ENCODE measurements around the gene PON1.

Gene PON1

GRCh38 chr7:95317546-95317945, 6.8 kb downstream of the PON1 start:
- no peak for DNase-seq (ENCODE audit: low read depth)

DNA sequence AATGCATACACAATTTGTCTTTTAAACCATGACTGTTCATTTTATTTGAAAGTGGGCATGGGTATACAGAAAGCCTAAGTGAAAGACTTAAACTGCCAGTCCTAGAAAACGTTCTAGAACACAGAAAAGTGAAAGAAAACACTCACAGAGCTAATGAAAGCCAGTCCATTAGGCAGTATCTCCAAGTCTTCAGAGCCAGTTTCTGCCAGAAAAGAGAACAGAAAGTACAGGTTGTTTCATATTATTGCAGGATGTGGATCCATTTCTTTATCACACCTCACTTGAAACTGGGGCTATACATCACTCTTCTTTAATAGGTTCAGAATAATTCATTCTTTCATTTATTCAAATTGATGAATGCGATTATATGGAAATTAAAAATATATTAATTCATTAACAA, 7.7 kb downstream of the PON1 start:
- no peak for DNase-seq (ENCODE audit: low read depth)

DNA sequence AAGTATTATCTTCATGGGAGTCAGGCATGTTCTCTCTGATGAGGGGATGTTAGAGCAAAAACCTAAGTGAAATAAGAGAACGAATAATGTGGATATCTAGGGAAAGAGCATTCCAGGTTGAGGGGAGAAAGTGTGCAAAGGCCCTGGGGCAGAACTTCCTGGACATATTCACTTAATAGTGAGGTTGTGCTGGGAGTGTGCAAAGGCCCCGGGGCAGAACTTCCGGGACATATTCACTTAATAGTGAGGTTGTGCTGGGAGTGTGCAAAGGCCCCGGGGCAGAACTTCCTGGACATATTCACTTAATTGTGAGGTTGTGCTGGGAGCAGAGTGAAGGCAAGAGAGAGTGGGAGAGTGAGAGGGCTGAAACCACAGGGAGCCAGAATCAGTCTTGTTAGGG, 11.8 kb downstream of the PON1 start:
- no peak for DNase-seq (ENCODE audit: low read depth)

DNA sequence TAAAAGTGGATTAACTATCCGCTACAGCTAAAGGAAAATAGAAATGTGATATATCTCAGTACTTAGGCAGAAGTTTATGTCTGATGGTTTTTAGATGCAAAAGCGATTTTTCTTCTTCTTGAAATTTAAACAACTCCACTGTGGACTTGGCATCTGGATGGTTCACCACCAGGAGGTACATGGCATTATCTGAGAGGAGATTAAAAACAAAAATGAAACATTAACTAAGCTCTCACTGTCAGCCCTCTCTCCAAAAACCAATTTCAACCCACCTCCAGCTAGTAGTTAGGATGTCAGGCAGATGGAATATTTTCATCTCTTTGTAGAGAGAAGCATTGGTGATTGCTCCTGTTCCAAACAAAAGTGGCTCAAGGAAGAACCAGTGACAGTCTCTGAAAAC, 12.9 kb downstream of the PON1 start:
- no peak for DNase-seq (ENCODE audit: low read depth)

- DNase-seq (ENCODE audit: low read depth): no peak
Observed at GRCh38 chr7:95309951-95310350, 14.4 kb downstream of the PON1 start.

GRCh38 chr7:95304990-95305389, 19.3 kb downstream of the PON1 start:
- no peak for DNase-seq (ENCODE audit: low read depth)

GRCh38 chr7:95303013-95303905, 21.1 kb downstream of the PON1 start:
- no peak for DNase-seq (ENCODE audit: low read depth)

DNA sequence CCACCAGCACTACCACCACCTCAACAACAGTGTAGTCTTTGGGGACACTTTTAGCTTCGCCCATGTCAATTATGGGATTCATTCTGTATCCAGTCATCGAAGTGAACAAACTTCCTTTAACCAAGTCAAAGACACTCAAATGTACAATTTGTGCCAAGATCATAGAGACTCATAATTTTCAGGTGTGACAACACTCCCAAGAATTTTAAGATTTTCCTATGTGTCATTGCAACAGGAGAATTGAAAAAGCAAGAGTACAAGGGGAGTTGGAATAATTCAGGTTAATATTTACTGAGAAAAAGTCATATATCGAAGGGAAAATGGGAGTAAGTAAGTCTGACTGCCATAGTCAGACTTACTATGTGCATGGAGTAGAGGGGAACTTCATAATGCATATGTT, 26.2 kb downstream of the PON1 start:
- DNase-seq (ENCODE audit: low read depth): no peak

- no peak for DNase-seq (ENCODE audit: low read depth)
Observed at GRCh38 chr7:95297041-95297440, 27.3 kb downstream of the PON1 start.

DNA sequence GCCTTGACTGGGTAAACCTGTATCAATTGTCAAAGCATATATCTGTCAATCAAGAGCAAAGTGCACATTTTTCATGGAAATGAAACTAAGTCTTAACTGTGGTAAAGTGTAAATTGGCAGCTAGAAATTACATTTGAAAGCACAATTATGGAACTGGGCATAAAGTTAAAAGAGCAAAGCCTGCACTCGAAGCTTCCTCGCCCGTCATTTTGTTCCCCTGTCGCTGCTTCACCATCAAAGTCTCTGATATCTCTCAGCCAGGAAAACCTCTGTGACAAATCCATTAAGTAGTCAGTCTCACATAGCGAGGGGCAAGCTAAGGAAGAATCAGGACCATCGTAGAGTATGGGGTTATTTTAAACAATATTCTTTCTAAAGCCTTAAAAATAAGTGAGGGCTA, 27.9 kb downstream of the PON1 start:
- no peak for DNase-seq (ENCODE audit: low read depth)

DNA sequence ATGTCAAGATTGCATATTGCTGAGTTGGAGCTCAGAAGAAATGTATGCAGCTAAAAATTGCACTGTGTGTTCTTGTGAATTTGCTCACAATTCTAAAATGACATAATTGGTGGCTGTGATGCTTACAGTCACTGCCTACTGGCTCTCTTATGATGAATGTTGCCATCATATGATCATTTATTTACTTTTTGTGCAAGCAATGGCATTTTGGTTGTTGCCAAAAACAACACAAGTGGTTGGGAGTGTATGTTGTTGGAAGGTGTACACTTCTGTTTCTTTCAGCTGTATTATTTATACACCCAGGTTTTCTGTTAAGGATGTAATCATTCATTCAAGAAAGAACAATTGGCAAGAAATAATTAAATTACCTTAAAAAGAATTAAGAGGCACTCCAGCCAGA, 28.9 kb downstream of the PON1 start:
- no peak for DNase-seq (ENCODE audit: low read depth)

- DNase-seq (ENCODE audit: low read depth): no peak
Observed at GRCh38 chr7:95290166-95290830, 34.0 kb downstream of the PON1 start.

GRCh38 chr7:95286096-95286495, 38.2 kb downstream of the PON1 start:
- DNase-seq (ENCODE audit: low read depth): no peak

DNA sequence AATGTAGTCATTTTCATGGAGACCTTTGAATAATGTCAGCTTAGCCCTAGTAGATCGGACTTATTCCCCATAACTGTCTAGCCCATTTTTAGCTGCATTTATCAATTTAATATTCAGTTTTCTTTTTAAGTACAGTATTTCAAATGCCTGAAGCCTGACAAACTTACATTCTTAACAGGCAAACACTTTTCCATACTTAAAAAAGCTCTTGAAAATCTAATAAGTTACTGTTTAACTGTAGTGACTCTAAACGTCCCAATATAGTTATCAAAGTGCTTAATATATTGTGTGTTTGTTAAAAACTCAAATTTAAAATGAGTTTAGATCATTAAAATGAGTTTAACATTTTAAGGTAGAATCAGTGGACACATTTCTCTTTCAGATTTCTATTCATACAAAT, 44.9 kb downstream of the PON1 start:
- DNase-seq (ENCODE audit: low read depth): no peak

GRCh38 chr7:95276114-95276513, 48.2 kb downstream of the PON1 start:
- no peak for DNase-seq (ENCODE audit: low read depth)

DNA sequence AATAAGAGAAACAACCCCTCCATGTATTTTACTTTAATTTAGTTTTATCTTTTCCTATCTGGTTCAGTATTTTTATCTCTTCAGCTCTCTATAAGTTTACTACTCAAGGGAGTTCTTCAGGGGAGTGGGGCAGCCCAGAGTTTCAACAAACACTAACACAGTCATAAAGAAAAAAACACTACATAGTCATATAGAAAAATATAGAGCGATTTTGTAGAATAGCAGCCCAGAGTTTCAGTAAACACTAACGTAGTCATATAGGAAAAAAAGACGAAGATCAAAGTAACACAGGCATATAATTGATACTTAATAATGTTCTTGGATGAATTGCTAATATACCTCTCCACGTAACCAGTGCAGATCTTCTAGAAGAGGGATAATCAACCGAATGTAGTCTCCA, 54.7 kb downstream of the PON1 start:
- DNase-seq (ENCODE audit: low read depth): no peak

DNA sequence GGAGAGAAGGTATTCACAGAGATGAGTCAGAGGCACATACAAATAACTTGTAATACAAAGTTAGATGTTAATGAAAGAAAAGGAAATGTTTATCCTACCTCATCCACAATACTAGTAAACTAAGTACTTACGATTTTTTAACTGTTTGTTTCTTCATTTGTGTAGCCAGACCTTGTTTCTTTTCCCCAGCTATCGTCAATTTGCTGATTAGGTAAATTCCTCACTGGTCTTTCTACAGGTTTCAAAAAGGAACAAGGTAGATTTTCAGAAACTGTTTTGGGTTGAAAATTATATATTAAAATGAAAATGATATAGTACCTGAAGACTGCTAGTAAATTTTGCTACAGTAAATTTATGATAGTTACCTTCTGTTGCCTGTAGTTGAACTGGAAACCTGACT, 56.6 kb downstream of the PON1 start:
- DNase-seq (ENCODE audit: low read depth): no peak

- no peak for DNase-seq (ENCODE audit: low read depth)
Observed at GRCh38 chr7:95265634-95266033, 58.7 kb downstream of the PON1 start.

DNA sequence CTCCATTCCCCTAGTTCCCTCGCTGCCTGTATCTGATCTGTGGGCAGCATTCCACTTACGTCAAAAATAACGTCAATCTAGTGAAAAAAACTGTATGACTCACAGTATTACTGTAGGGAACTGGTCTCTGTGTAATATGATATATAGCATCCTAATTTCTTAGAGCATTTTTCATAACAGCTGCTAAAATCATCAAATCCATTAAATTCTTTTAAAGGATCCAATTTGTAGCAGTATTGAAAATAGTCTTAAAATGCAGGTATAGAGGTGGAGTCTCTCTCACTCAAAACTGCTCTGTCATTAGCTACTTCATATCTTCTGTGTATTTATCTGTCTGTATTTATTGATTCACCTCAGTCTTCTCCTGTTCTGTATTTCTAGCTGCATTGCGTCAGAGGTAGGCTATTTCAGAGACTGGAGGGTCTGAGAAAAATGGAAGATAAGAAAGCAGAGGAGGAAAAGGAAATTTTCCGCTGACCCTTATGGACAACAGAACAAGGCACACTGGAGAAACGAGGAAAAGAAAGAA, 59.9 kb downstream of the PON1 start:
- no peak for DNase-seq (ENCODE audit: low read depth)

- DNase-seq (ENCODE audit: low read depth): no peak
Observed at GRCh38 chr7:95263785-95264362, 60.5 kb downstream of the PON1 start.

DNA sequence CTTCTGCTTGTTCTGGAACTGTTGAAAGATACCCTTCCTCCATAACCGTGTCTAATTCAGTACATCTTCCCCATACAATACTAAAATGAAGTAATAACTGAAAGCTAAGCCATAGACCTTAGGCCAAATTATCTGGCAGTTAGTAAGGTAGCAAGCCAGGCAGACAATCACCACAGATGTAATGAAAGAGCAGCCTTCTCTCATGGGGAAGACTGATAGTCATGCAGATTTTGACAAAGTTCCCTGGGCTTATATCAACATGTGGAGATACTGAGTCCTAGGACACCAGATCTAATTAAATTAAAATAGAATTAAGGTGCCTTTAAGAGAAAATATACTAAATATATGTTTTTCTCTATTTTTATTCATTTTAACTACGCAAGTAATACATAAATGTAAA, 61.5 kb downstream of the PON1 start:
- DNase-seq (ENCODE audit: low read depth): no peak

GRCh38 chr7:95261895-95262415, 62.4 kb downstream of the PON1 start:
- no peak for DNase-seq (ENCODE audit: low read depth)

GRCh38 chr7:95255691-95256090, 68.6 kb downstream of the PON1 start:
- DNase-seq (ENCODE audit: low read depth): no peak

All from HS-5 (cell line).